NCI-H2171 (cell line): ENCODE data around the gene ZNF892.
A peak's percentile ranks its signal among the peaks of the same experiment; 100 is the strongest.
"Not testable (repeated sequence)": the region's sequence is repeated elsewhere in the genome, so short reads cannot be mapped to it uniquely, and the experiment has no call there.

ENCODE experiments used
- DNase-seq: peaks from one replicate; lab custom pipeline; 2025; lab: John Stamatoyannopoulos, UW

ZNF892 gene

GRCh38 chr2:95207111-95207961 is at the start of gene ZNF892:
ZNF892 (plus strand) TSS chr2:95207521; CDS start chr2:95207816, 295 bp downstream.
- DNase-seq, result peak; percentile 79

- DNase-seq, result no peak
Measured at GRCh38 chr2:95158441-95158840, 48.9 kb upstream of the ZNF892 start.

GRCh38 chr2:95158891-95159619 is 48.3 kb upstream of the ZNF892 start:
- no peak for DNase-seq

GRCh38 chr2:95159690-95160449 is 47.5 kb upstream of the ZNF892 start, which contains the start of gene ZNF514:
ZNF514 (minus strand) TSS chr2:95159848; CDS start chr2:95153253, 6,595 bp downstream.
- peak; percentile 73 for DNase-seq

GRCh38 chr2:95165030-95165370 is 42.3 kb upstream of the ZNF892 start:
- DNase-seq, result no peak

- peak; percentile 95 for DNase-seq
Measured at GRCh38 chr2:95165371-95166064, 41.8 kb upstream of the ZNF892 start, which contains the start of gene ZNF2. ZNF2 (plus strand) TSS chr2:95165809; CDS start chr2:95176227, 10,418 bp downstream.

- no peak for DNase-seq
Measured at GRCh38 chr2:95166065-95166763, 41.1 kb upstream of the ZNF892 start.

GRCh38 chr2:95171902-95172301 is 35.4 kb upstream of the ZNF892 start:
- DNase-seq, result no peak

- DNase-seq, result no peak
Measured at GRCh38 chr2:95174031-95174542, 33.2 kb upstream of the ZNF892 start.

GRCh38 chr2:95179451-95179850 is 27.9 kb upstream of the ZNF892 start:
- DNase-seq, result no peak

- DNase-seq, result no peak
Measured at GRCh38 chr2:95181774-95182173, 25.5 kb upstream of the ZNF892 start.

- DNase-seq, result no peak
Measured at GRCh38 chr2:95185197-95185596, 22.1 kb upstream of the ZNF892 start.

- DNase-seq, result no peak
Measured at GRCh38 chr2:95185973-95186372, 21.3 kb upstream of the ZNF892 start.

- DNase-seq, result not testable (repeated sequence)
Measured at GRCh38 chr2:95192956-95193355, 14.4 kb upstream of the ZNF892 start.

- DNase-seq, result no peak
Measured at GRCh38 chr2:95203911-95204310, 3.4 kb upstream of the ZNF892 start.

- no peak for DNase-seq
Measured at GRCh38 chr2:95204396-95204795, 2.9 kb upstream of the ZNF892 start.

GRCh38 chr2:95206096-95206495 is 1.2 kb upstream of the ZNF892 start:
- no peak for DNase-seq

- no peak for DNase-seq
Measured at GRCh38 chr2:95208106-95208505, 785 bp downstream of the ZNF892 start.

GRCh38 chr2:95215018-95215612 is 7.8 kb downstream of the ZNF892 start:
- DNase-seq, result no peak

GRCh38 chr2:95220449-95220848 is 13.1 kb downstream of the ZNF892 start:
- no peak for DNase-seq
